ENCODE measurements around the gene DOCK2. TPM values are rescaled to one million over a fixed set of nuclear protein-coding genes. Genes with fewer than 3 reads are reported as not detected.

The DOCK2 gene
- total and polyA plus RNA-seq, 9 of the 15 experiments (the other 6 are each of a cell fraction or from before 2014, with no cell fraction given) = 4.5 to 42.6 (median 20.5) TPM

DNA sequence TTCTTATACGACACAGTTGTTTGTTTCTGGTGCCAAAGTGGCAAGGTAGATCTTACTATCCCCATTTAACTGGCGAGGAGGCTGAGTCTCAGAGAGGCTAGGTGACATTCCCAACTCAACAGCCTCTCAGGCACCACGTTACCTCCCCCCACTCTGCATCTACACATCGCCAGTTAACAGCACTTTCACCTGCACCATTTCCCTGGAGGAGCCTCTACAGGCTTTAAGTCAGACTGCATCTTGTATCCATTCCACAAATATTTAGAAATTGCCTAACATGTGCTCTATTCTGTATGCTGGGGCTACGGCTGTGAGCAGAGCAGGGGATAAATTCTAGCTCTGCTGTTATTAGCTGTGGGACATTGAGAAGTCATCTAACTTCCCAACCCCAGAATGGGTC is 174.6 kb downstream of the DOCK2 start:
- intact Hi-C loops (cut with micrococcal nuclease) (no loop called here), in situ Hi-C loops (cut with MboI) (no loop called here)
- H3K4me2 ChIP-seq (ENCODE audit: insufficient read depth, low read length) = no peak overlapping the region
- FAIRE-seq (no peak), DNase-seq (ENCODE audit: extremely low read depth in 1 of 4, low spot score in 3 of 4) (no peak), ATAC-seq (no peak)
- no peaks in the 10 kb centered on the region for H3K79me2 ChIP-seq (ENCODE audit: control insufficient read depth, insufficient read depth, low read length)
- H3K4me1 ChIP-seq (replicated peaks in 1 of 2; ENCODE audit: control insufficient read depth in 2 of 2, insufficient read depth in 2 of 2, low read length in 2 of 2) = no peaks in the 10 kb centered on the region
- no peaks in the 10 kb centered on the region for H3K9me3 ChIP-seq (replicated peaks; ENCODE audit: control insufficient read depth, insufficient read depth, low read depth, low read length)
- ChIA-PET POLR2A (no interaction called here), CTCF (ENCODE audit: low intra/inter-chr PET ratio) (no interaction called here)
- H3K4me3 ChIP-seq = no peak overlapping the region
- no peaks in the 10 kb centered on the region for H3K9me1 ChIP-seq (ENCODE audit: control insufficient read depth, insufficient read depth, low read length)
- H4K20me1 ChIP-seq (replicated peaks; ENCODE audit: control insufficient read depth, insufficient read depth, low read length) = no peaks in the 10 kb centered on the region
- no peak overlapping the region for H3K9ac ChIP-seq (ENCODE audit: insufficient read depth in 1 of 2, low read depth in 2 of 2, low read length in 2 of 2)
- no TSS peak for BruUV-seq (replicated peaks)
- H2AFZ ChIP-seq (ENCODE audit: low read depth, low read length) = no peak overlapping the region
- H3K27ac ChIP-seq (ENCODE audit: extremely low read depth, low read depth, low read length) = no peak overlapping the region
- H3K27me3 ChIP-seq (ENCODE audit: control insufficient read depth in 2 of 2, insufficient read depth in 2 of 2, low read length in 2 of 2) = no peaks in the 10 kb centered on the region
- WGBS (ENCODE audit: insufficient coverage, low coverage, missing lambda C conversion rate) = 40% methylated on average over 5 of the region's 5 CpGs
- no peaks in the 10 kb centered on the region for H3K36me3 ChIP-seq (ENCODE audit: control insufficient read depth, insufficient read depth, low read length)
- TF ChIP-seq ZNF699 (CRISPR knock-in tag; IDR thresholded peaks at IDR 0.05; ENCODE audit: insufficient replicate concordance) (no peak), ZNF445 (CRISPR knock-in tag; IDR thresholded peaks at IDR 0.05; ENCODE audit: low read depth) (no peak), SRSF3 (IDR thresholded peaks at IDR 0.05; ENCODE audit: insufficient read depth, low read length) (no peak), CREBBP (IDR thresholded peaks at IDR 0.05; ENCODE audit: low read depth, low read length) (no peak)
- TF ChIP-seq, protein P1, sequence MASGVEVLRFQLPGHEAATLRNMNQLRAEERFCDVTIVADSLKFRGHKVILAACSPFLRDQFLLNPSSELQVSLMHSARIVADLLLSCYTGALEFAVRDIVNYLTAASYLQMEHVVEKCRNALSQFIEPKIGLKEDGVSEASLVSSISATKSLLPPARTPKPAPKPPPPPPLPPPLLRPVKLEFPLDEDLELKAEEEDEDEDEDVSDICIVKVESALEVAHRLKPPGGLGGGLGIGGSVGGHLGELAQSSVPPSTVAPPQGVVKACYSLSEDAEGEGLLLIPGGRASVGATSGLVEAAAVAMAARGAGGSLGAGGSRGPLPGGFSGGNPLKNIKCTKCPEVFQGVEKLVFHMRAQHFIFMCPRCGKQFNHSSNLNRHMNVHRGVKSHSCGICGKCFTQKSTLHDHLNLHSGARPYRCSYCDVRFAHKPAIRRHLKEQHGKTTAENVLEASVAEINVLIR (CRISPR knock-in tag; IDR thresholded peaks at IDR 0.05) = no peak

DNA sequence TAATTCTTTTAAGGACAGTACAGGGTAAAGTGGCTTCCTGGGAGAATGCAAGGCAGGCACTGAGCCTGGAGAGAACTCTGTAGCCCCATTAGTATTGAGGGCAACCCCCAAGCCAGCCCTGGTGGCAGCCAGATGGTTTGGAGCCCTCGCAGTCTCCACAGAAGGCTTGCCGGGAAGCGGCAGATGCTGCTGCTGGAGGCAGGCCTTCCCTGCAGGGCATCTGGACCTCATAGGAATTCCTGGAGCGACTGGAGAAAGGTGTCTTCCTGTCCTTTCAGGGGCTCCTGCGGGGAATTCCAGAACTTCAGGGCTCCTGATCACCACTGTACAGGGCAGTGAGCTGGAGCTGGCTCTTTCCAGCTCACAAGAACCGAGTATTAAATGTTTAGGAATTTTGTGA is 175.7 kb downstream of the DOCK2 start:
- ATAC-seq (no peak), FAIRE-seq (no peak)
- intact Hi-C loops (cut with micrococcal nuclease) = no loop called here
- TF ChIP-seq EP400 (IDR thresholded peaks at IDR 0.05) (no peak), ZNF77 (CRISPR knock-in tag; IDR thresholded peaks at IDR 0.05) (no peak), MCM2 (IDR thresholded peaks at IDR 0.05; ENCODE audit: low read depth) (no peak), PCBP1 (IDR thresholded peaks at IDR 0.05; ENCODE audit: low read depth, low read length, poor library complexity, severe bottlenecking) (no peak), ARNT (IDR thresholded peaks at IDR 0.05) (no peak), SP2 (IDR thresholded peaks at IDR 0.05; ENCODE audit: extremely low read depth, low read depth, low read length, poor library complexity, severe bottlenecking) (no peak), PML (IDR thresholded peaks at IDR 0.05; ENCODE audit: low read length) (no peak), ARHGAP35 (IDR thresholded peaks at IDR 0.05; ENCODE audit: partially characterized antibody) (no peak)
- TF ChIP-seq, protein P2, sequence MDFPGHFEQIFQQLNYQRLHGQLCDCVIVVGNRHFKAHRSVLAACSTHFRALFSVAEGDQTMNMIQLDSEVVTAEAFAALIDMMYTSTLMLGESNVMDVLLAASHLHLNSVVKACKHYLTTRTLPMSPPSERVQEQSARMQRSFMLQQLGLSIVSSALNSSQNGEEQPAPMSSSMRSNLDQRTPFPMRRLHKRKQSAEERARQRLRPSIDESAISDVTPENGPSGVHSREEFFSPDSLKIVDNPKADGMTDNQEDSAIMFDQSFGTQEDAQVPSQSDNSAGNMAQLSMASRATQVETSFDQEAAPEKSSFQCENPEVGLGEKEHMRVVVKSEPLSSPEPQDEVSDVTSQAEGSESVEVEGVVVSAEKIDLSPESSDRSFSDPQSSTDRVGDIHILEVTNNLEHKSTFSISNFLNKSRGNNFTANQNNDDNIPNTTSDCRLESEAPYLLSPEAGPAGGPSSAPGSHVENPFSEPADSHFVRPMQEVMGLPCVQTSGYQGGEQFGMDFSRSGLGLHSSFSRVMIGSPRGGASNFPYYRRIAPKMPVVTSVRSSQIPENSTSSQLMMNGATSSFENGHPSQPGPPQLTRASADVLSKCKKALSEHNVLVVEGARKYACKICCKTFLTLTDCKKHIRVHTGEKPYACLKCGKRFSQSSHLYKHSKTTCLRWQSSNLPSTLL (IDR thresholded peaks at IDR 0.05) = no peak

More for the DNA sequence above, 175.7 kb downstream of the DOCK2 start:
- CTCF ChIA-PET (ENCODE audit: low intra/inter-chr PET ratio) = no interaction called here
- POLR2A ChIA-PET = no interaction called here
- no peaks in the 10 kb centered on the region for H3K79me2 ChIP-seq (ENCODE audit: control insufficient read depth, insufficient read depth, low read length)
- H3K27me3 ChIP-seq (ENCODE audit: control insufficient read depth in 2 of 2, insufficient read depth in 2 of 2, low read length in 2 of 2) = no peaks in the 10 kb centered on the region
- H3K9me1 ChIP-seq (ENCODE audit: control insufficient read depth, insufficient read depth, low read length) = no peaks in the 10 kb centered on the region
- no TSS peak for BruUV-seq (replicated peaks)
- 59% methylated on average over 6 of the region's 6 CpGs for WGBS (ENCODE audit: insufficient coverage, low coverage, missing lambda C conversion rate)
- H3K36me3 ChIP-seq (ENCODE audit: control insufficient read depth, insufficient read depth, low read length) = no peaks in the 10 kb centered on the region
- no peak overlapping the region for H3K4me3 ChIP-seq
- H3K4me1 ChIP-seq (replicated peaks in 1 of 2; ENCODE audit: control insufficient read depth in 2 of 2, insufficient read depth in 2 of 2, low read length in 2 of 2) = no peaks in the 10 kb centered on the region
- H3K4me2 ChIP-seq (ENCODE audit: insufficient read depth, low read length) = no peak overlapping the region
- H3K9ac ChIP-seq (ENCODE audit: insufficient read depth in 1 of 2, low read depth in 2 of 2, low read length in 2 of 2) = no peak overlapping the region
- H4K20me1 ChIP-seq (replicated peaks; ENCODE audit: control insufficient read depth, insufficient read depth, low read length) = no peaks in the 10 kb centered on the region
- no peak overlapping the region for H3K27ac ChIP-seq (ENCODE audit: extremely low read depth, low read depth, low read length)
- no peak for DNase-seq (ENCODE audit: extremely low read depth in 1 of 4, low spot score in 3 of 4)
- in situ Hi-C loops (cut with MboI) = no loop called here
- no peak overlapping the region for H2AFZ ChIP-seq (ENCODE audit: low read depth, low read length)
- no peaks in the 10 kb centered on the region for H3K9me3 ChIP-seq (replicated peaks; ENCODE audit: control insufficient read depth, insufficient read depth, low read depth, low read length)

Measured in K562 (cell line).